ENCODE data around the gene DOCK6.

GRCh38 chr19:11181488-11181887 is 80.8 kb downstream of the DOCK6 start:
- TF ChIP-seq POLR2AphosphoS5 (IDR thresholded peaks at IDR 0.05; ENCODE audit: low read depth, low read length) (no peak), TAF1 (IDR thresholded peaks at IDR 0.05; ENCODE audit: borderline replicate concordance, insufficient read depth, low read length) (no peak), REST (IDR thresholded peaks at IDR 0.05; ENCODE audit: insufficient read depth in 1 of 2, low read depth in 2 of 2, low read length in 2 of 2) (no peak), SIN3A (IDR thresholded peaks at IDR 0.05; ENCODE audit: borderline replicate concordance, insufficient read depth, low read length) (no peak), FOXP2 (optimal IDR thresholded peaks at IDR 0.05; ENCODE audit: borderline replicate concordance, extremely low read depth, extremely low read length, insufficient read depth) (no peak)
